HL-60 (cell line): Measurements from ENCODE around the gene LRRTM2.

Experiments used
- DNase-seq, 2 experiments: peaks; one replicate each; pipeline ENCODE4 v3.0.0-alpha.2; 2010 to 2020; ENCODE audit warnings: low read depth in 1 of 2, low spot score in 1 of 2
- H3K27ac ChIP-seq: fragments of 250-450 bp; sonication (Bioruptor Pico); replicated peaks from 2 replicates; pipeline ENCODE4 v1.5.1; 2020; ENCODE audit warnings: mild to moderate bottlenecking, moderate library complexity
- H3K27me3 ChIP-seq: fragments of 250-450 bp; sonication (Bioruptor Pico); 2 replicates; pipeline ENCODE4 v1.5.1; 2021; ENCODE audit warnings: mild to moderate bottlenecking, moderate library complexity; ENCODE audit not compliant: insufficient read depth, poor library complexity, severe bottlenecking
- H3K4me3 ChIP-seq: replicated peaks from 2 replicates; pipeline ENCODE4 v1.5.1; 2011; ENCODE audit warnings: mild to moderate bottlenecking, control low read depth, low read length; ENCODE audit not compliant: insufficient read depth
- CTCF ChIP-seq: IDR thresholded peaks from one replicate; pipeline ENCODE4 v1.5.1; 2011; ENCODE audit warnings: low read length, control low read depth, inconsistent platforms; ENCODE audit not compliant: insufficient read depth
- GABPA ChIP-seq: IDR thresholded peaks from 2 replicates; pipeline ENCODE4 v1.6.1; 2012; ENCODE audit warnings: low read depth
- POLR2AphosphoS5 ChIP-seq: IDR thresholded peaks from 2 replicates; pipeline ENCODE4 v1.6.1; 2012; ENCODE audit warnings: low read depth
- REST ChIP-seq: IDR thresholded peaks from 2 replicates; pipeline ENCODE4 v1.6.1; 2012; ENCODE audit warnings: low read depth; ENCODE audit not compliant: insufficient replicate concordance
- SPI1 ChIP-seq: IDR thresholded peaks from 2 replicates; pipeline ENCODE4 v1.6.1; 2012; ENCODE audit warnings: low read depth, mild to moderate bottlenecking, borderline replicate concordance

LRRTM2 gene

GRCh38 chr5:138873466-138874221, 1.5 kb downstream of the LRRTM2 start:
- DNase-seq, result no peak
- Histone ChIP-seq H3K27me3 (no peaks in the 10 kb centered on the region), H3K4me3 (no peak overlapping the region), H3K27ac (no peak overlapping the region)
- TF ChIP-seq REST, result no peak
- TF ChIP-seq SPI1, result no peak
- no peak for TF ChIP-seq CTCF
- TF ChIP-seq GABPA, result no peak
- TF ChIP-seq POLR2AphosphoS5, result no peak

- DNase-seq, result no peak
- TF ChIP-seq REST (no peak), GABPA (no peak), SPI1 (no peak), POLR2AphosphoS5 (no peak), CTCF (no peak)
- no peak overlapping the region for H3K4me3 ChIP-seq
- no peak overlapping the region for H3K27ac ChIP-seq
- H3K27me3 ChIP-seq, result no peaks in the 10 kb centered on the region
Measured at GRCh38 chr5:138872841-138873465, 2.2 kb downstream of the LRRTM2 start.

GRCh38 chr5:138870611-138871010, 4.5 kb downstream of the LRRTM2 start:
- Histone ChIP-seq H3K27ac (no peak overlapping the region), H3K27me3 (no peaks in the 10 kb centered on the region), H3K4me3 (no peak overlapping the region)
- no peak for DNase-seq
- TF ChIP-seq REST, result no peak
- no peak for TF ChIP-seq SPI1
